Osteocyte (in vitro differentiated cells): ENCODE data around the gene SH3GL2. TPM values are rescaled to one million over a fixed set of nuclear protein-coding genes. Genes with fewer than 3 reads are reported as not detected.

ENCODE experiments used
- DNase-seq: peaks from one replicate; pipeline ENCODE4 v3.0.0; 2021; ENCODE audit warnings: mixed read lengths; ENCODE audit not compliant: unreplicated experiment; ENCODE audit errors: extremely low spot score
- H3K27ac Mint-ChIP-seq: one replicate; pipeline ENCODE4 v1.8.0; 2021; ENCODE audit warnings: mild to moderate bottlenecking, mixed read lengths; ENCODE audit not compliant: unreplicated experiment
- H3K27me3 Mint-ChIP-seq: one replicate; pipeline ENCODE4 v1.8.0; 2021; ENCODE audit warnings: mixed read lengths; ENCODE audit not compliant: unreplicated experiment
- H3K36me3 Mint-ChIP-seq: one replicate; pipeline ENCODE4 v1.8.0; 2021; ENCODE audit warnings: mixed read lengths; ENCODE audit not compliant: unreplicated experiment
- H3K4me1 Mint-ChIP-seq: one replicate; pipeline ENCODE4 v1.8.0; 2021; ENCODE audit warnings: mixed read lengths; ENCODE audit not compliant: unreplicated experiment
- H3K4me3 Mint-ChIP-seq: one replicate; pipeline ENCODE4 v1.8.0; 2021; ENCODE audit warnings: mild to moderate bottlenecking, moderate library complexity, mixed read lengths; ENCODE audit not compliant: unreplicated experiment
- H3K9me3 Mint-ChIP-seq: one replicate; pipeline ENCODE4 v1.8.0; 2021; ENCODE audit warnings: mixed read lengths; ENCODE audit not compliant: unreplicated experiment
- total RNA-seq: library from RNA; stranded (reverse); gene quantifications from 2 replicates; pipeline ENCODE4 v1.2.1, GENCODE V29; 2021
- TF ChIP-seq, protein P1 (sequence below): fragments of 200-600 bp; sonication (generic); IDR thresholded peaks from 2 replicates; pipeline ENCODE4 v1.5.0; 2021; ENCODE audit warnings: antibody characterized with exemption, mild to moderate bottlenecking, moderate library complexity

SH3GL2 gene
- total RNA-seq, 1 donor from 2014 or later, result 0.16 TPM

DNA sequence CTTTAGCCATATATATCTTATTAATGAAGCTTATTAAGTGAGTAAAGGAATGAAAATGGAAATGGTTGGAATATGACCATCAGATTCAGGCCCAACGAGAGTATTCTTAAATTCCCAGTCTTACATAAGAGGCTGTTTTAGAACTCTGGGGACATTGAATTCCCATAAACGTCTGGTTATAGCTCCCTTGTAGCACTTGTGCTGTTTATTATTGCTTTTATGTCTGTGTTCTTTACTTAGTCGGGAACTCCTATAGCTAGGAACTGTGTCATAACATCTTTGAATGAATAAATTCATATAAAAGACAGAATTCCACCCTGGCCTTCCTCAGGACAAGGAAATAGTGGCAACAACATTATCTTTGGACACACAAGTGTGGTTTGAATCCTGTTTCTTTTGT, 58.4 kb downstream of the SH3GL2 start:
- Mint-ChIP-seq H3K36me3 (no peaks in the 10 kb centered on the region), H3K27me3 (peaks cover under 1% of the 10 kb centered on the region), H3K27ac (no peak overlapping the region), H3K4me3 (no peak overlapping the region), H3K4me1 (no peaks in the 10 kb centered on the region), H3K9me3 (no peaks in the 10 kb centered on the region)
- DNase-seq, result no peak
- TF ChIP-seq, protein P1, sequence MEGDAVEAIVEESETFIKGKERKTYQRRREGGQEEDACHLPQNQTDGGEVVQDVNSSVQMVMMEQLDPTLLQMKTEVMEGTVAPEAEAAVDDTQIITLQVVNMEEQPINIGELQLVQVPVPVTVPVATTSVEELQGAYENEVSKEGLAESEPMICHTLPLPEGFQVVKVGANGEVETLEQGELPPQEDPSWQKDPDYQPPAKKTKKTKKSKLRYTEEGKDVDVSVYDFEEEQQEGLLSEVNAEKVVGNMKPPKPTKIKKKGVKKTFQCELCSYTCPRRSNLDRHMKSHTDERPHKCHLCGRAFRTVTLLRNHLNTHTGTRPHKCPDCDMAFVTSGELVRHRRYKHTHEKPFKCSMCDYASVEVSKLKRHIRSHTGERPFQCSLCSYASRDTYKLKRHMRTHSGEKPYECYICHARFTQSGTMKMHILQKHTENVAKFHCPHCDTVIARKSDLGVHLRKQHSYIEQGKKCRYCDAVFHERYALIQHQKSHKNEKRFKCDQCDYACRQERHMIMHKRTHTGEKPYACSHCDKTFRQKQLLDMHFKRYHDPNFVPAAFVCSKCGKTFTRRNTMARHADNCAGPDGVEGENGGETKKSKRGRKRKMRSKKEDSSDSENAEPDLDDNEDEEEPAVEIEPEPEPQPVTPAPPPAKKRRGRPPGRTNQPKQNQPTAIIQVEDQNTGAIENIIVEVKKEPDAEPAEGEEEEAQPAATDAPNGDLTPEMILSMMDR, result no peak

- Mint-ChIP-seq H3K27me3 (peaks cover 13% of the 10 kb centered on the region), H3K27ac (no peak overlapping the region), H3K4me1 (no peaks in the 10 kb centered on the region), H3K4me3 (no peak overlapping the region), H3K36me3 (no peaks in the 10 kb centered on the region), H3K9me3 (peaks cover 6% of the 10 kb centered on the region)
- no peak for DNase-seq
- TF ChIP-seq, protein P1, result no peak
Measured at GRCh38 chr9:17648516-17648915, 69.7 kb downstream of the SH3GL2 start.

- TF ChIP-seq, protein P1, result no peak
- no peak overlapping the region for H3K4me3 Mint-ChIP-seq
- H3K9me3 Mint-ChIP-seq, result no peaks in the 10 kb centered on the region
- H3K27ac Mint-ChIP-seq, result no peak overlapping the region
- H3K4me1 Mint-ChIP-seq, result no peaks in the 10 kb centered on the region
- H3K36me3 Mint-ChIP-seq, result no peaks in the 10 kb centered on the region
- DNase-seq, result no peak
- H3K27me3 Mint-ChIP-seq, result peaks cover 22% of the 10 kb centered on the region
Measured at GRCh38 chr9:17651725-17652124, 72.9 kb downstream of the SH3GL2 start.

- Mint-ChIP-seq H3K9me3 (no peaks in the 10 kb centered on the region), H3K4me1 (no peaks in the 10 kb centered on the region), H3K27me3 (peaks cover 25% of the 10 kb centered on the region), H3K4me3 (no peak overlapping the region), H3K36me3 (no peaks in the 10 kb centered on the region), H3K27ac (no peak overlapping the region)
- no peak for DNase-seq
- TF ChIP-seq, protein P1, result no peak
Measured at GRCh38 chr9:17653947-17654465, 75.1 kb downstream of the SH3GL2 start.

- Mint-ChIP-seq H3K27me3 (peaks cover 20% of the 10 kb centered on the region), H3K36me3 (no peaks in the 10 kb centered on the region), H3K9me3 (no peaks in the 10 kb centered on the region), H3K27ac (no peak overlapping the region), H3K4me3 (no peak overlapping the region), H3K4me1 (no peaks in the 10 kb centered on the region)
- TF ChIP-seq, protein P1, result no peak
- DNase-seq, result no peak
Measured at GRCh38 chr9:17656889-17657288, 78.0 kb downstream of the SH3GL2 start.
